ENCODE results near the gene RAB42.
A peak's percentile ranks its signal among the peaks of the same experiment; 100 is the strongest.

RAB42 gene

DNA sequence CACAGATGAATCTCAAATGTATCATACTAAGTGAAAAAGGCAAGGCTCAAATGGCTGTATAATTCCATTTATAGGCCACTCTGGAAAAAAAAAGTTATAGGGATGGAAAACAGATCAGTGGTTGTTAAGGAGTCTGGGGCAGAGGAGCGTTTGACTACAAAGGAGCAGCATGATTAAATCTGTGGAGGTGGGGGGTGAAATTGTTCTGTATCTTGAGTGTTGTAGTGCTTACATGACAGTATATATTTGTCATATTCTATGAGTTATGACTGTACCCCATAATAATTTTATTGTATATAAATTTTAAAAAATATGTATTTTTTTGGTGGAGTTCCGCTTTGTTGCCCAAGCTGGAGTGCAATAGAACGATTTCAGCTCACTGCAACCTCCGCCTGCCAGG is 40.5 kb downstream of the RAB42 start:
- TF ChIP-seq, protein P1, sequence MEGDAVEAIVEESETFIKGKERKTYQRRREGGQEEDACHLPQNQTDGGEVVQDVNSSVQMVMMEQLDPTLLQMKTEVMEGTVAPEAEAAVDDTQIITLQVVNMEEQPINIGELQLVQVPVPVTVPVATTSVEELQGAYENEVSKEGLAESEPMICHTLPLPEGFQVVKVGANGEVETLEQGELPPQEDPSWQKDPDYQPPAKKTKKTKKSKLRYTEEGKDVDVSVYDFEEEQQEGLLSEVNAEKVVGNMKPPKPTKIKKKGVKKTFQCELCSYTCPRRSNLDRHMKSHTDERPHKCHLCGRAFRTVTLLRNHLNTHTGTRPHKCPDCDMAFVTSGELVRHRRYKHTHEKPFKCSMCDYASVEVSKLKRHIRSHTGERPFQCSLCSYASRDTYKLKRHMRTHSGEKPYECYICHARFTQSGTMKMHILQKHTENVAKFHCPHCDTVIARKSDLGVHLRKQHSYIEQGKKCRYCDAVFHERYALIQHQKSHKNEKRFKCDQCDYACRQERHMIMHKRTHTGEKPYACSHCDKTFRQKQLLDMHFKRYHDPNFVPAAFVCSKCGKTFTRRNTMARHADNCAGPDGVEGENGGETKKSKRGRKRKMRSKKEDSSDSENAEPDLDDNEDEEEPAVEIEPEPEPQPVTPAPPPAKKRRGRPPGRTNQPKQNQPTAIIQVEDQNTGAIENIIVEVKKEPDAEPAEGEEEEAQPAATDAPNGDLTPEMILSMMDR (IDR thresholded peaks at IDR 0.05; ENCODE audit: low read depth, low read length, missing control alignments), result no peak
- DNase-seq (ENCODE audit: extremely low read depth, low read depth), result no peak
- H3K4me3 ChIP-seq (replicated peaks; ENCODE audit: low read depth, low read length), result no peak overlapping the region

DNA sequence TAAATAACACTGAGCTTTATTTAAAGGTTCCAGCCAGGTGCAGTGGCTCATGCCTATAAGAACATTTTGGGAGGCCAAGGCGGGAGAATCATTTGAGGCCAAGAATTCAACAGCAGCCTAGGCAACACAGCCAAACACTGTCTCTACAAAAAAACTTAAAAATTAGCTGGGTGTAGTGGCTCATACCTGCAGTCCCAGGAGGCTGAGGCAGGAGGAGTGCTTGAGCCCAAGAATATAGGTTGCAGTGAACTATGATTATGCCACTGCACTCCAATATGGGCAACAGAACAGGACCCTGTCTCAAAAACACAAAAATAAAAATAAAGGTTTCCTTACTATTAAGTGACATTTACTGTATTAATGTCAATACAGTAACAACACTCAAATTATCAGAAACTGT is 48.7 kb downstream of the RAB42 start:
- TF ChIP-seq, protein P1 (IDR thresholded peaks at IDR 0.05; ENCODE audit: low read depth, low read length, missing control alignments), result peak; percentile 35
- H3K4me3 ChIP-seq (replicated peaks; ENCODE audit: low read depth, low read length), result no peak overlapping the region
- DNase-seq (ENCODE audit: extremely low read depth, low read depth), result no peak

DNA sequence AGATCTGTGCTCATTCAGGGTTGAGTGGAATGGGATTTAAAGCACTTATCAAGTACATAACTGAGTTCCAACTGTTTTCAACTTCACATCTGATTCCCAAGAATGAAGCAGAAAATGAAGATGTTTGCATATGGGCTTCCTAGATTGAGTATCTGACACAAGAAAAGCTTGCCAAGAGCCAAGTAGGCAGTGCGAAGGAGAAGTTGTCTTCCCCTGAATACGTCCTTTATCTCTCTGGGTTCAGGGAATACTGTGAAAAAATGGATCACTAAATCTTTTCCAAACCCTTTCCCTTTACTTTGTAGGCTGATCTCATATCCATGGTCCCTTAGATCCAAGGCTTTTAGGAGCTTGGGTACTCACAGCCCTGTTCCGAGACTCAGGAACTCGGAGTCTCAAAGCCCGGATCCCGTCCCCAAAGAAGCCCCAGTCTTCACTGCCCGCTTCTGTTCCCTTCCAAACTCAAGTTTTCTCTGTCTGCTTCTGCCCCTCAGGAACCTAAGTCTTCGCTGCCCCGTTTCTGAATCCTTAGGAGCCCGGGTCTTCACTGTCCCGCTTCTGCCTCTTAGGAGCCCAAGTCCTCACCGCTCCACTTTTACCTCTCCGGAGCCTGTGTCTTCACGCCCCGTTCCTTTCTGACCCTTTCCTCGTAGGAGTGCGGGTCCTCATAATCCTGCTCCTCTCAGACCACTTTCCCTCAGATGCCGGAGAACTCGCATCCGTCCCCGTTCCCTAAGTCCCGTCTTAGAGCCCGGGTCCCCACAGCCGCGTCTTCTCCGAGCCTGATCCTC is 50.2 kb downstream of the RAB42 start:
- H3K4me3 ChIP-seq (replicated peaks; ENCODE audit: low read depth, low read length), result peak overlapping the region; percentile 98
- TF ChIP-seq, protein P1 (IDR thresholded peaks at IDR 0.05; ENCODE audit: low read depth, low read length, missing control alignments), result no peak
- DNase-seq (ENCODE audit: extremely low read depth, low read depth), result no peak

DNA sequence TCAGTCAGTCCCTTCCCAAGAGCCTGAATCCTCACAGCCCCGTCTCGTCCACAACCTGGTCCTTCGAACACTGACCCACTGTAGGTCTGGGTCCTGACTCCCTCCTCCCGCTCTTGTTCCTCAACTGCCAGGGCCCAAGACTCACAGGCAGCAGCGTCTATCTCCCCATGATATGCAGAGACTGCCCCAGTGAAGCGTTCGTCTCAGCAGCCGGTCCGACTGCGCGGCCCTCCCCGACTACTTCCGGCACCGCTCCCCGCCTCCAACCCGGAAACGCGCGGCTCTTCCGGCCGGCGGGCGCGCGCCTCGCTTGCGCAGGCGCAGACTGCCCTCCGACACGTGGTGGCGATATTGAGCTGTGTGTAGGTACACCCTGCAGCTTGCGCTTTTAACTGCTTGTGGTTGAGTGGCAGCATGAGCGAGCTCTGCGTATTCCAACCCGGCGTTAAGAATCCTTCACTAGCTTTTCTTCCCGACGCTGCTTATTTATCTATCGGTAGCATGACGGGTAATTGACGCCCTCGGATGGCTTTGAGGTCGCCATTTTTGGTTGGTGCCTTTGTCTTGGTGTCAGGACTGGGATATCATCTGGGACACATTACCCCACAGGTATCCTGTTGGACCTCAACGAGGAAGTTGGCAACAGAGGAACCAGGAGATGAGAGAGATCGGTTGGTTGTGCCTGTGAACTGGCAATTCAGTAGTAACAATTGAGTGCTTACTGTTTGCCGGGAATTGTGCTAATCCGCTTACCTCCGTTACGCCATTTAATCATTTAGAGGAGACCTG is 51.0 kb downstream of the RAB42 start, which contains the start of gene TAF12:
TSS of gene TAF12 (minus strand) at position 221 of the 789 bp plus-strand sequence. CDS start 20,986 bp downstream, outside the sequence.
- DNase-seq (ENCODE audit: extremely low read depth, low read depth), result peak; percentile 87
- TF ChIP-seq, protein P1 (IDR thresholded peaks at IDR 0.05; ENCODE audit: low read depth, low read length, missing control alignments), result no peak
- H3K4me3 ChIP-seq (replicated peaks; ENCODE audit: low read depth, low read length), result peak within 1 kb of the TSS; percentile 98

DNA sequence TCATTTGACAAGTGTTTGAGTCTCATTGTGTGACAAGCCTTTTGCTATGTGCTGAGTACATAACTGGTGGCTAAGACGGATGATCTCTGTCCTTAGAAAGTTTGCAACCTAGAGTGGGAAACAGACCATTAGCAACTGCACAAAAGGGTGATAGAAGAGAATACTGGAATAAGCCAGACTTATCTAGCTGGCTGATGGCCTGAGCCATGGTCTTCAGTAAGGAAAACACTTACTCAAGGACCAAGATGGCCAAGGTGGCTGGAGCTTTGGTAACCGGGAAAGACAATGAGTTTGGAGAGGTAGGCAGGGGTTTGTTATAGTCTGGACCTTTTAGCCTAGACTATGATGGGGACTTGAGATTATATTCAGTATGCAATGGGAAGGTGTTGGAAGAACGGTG is 52.4 kb downstream of the RAB42 start:
- no peak for DNase-seq (ENCODE audit: extremely low read depth, low read depth)
- TF ChIP-seq, protein P1 (IDR thresholded peaks at IDR 0.05; ENCODE audit: low read depth, low read length, missing control alignments), result no peak
- peak overlapping the region; percentile 98; the same call in 1 of the 2 replicates for H3K4me3 ChIP-seq (replicated peaks; ENCODE audit: low read depth, low read length)
